HL-60/S4 treated with retinoic acid at 250 ng/mL for 4 days and 3 days (cell line): Measurements from ENCODE around the gene BLTP3B.
"Not testable (repeated sequence)": the region's sequence is repeated elsewhere in the genome, so short reads cannot be mapped to it uniquely, and the experiment has no call there.

ENCODE experiments used
- in situ Hi-C: fragments of 300-500 bp; cut with MboI; formaldehyde crosslinking; loops from 2 replicates; pipeline ENCODE4 v1.7.0; 2022; ENCODE audit warnings: low sequenced_read_pairs

The BLTP3B gene, protein sequence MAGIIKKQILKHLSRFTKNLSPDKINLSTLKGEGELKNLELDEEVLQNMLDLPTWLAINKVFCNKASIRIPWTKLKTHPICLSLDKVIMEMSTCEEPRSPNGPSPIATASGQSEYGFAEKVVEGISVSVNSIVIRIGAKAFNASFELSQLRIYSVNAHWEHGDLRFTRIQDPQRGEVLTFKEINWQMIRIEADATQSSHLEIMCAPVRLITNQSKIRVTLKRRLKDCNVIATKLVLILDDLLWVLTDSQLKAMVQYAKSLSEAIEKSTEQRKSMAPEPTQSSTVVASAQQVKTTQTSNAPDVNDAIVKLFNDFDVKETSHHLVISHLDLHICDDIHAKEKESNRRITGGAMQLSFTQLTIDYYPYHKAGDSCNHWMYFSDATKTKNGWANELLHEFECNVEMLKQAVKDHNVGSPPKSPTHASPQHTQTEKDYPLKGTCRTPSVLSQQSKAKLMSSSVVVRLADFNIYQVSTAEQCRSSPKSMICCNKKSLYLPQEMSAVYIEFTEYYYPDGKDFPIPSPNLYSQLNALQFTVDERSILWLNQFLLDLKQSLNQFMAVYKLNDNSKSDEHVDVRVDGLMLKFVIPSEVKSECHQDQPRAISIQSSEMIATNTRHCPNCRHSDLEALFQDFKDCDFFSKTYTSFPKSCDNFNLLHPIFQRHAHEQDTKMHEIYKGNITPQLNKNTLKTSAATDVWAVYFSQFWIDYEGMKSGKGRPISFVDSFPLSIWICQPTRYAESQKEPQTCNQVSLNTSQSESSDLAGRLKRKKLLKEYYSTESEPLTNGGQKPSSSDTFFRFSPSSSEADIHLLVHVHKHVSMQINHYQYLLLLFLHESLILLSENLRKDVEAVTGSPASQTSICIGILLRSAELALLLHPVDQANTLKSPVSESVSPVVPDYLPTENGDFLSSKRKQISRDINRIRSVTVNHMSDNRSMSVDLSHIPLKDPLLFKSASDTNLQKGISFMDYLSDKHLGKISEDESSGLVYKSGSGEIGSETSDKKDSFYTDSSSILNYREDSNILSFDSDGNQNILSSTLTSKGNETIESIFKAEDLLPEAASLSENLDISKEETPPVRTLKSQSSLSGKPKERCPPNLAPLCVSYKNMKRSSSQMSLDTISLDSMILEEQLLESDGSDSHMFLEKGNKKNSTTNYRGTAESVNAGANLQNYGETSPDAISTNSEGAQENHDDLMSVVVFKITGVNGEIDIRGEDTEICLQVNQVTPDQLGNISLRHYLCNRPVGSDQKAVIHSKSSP (N-terminal part only)

DNA sequence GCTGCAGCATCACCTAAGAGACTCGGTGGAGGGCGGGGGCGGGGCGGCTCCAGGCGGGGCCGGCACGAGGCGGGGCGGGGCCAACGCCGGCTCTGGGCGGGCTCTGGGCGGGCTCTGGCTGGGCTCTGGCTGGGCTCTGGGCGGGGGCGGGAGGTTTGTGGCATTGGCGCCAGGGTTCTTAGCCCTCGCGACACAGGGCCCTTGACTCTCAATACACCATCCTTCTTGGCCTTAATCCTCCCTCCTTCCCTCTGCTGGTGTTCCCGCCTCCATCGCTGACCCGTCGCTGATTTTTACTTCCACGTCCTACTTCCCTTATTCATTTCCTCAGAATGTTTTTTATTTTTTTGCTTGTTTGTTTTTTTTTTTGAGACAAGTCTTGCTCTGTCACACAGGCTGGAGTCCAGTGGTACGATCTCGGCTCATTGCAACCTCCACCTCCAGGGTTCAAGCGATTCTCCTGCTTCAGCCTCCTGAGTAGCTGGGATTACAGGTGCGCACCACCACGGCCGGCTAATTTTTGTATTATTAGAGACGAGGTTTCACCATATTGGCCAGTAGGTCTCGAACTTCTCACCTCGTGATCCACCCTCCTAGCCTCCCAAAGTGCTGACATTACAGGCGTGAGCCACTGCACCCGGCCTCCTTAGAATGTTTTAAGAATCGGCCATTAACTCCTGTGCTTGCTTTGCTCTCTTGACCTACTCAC is at the start of gene BLTP3B:
BLTP3B (minus strand) TSS at position 24 of the 709 bp plus-strand sequence. CDS start 239 bp downstream, outside the sequence.
- in situ Hi-C loops = no loop called here

DNA sequence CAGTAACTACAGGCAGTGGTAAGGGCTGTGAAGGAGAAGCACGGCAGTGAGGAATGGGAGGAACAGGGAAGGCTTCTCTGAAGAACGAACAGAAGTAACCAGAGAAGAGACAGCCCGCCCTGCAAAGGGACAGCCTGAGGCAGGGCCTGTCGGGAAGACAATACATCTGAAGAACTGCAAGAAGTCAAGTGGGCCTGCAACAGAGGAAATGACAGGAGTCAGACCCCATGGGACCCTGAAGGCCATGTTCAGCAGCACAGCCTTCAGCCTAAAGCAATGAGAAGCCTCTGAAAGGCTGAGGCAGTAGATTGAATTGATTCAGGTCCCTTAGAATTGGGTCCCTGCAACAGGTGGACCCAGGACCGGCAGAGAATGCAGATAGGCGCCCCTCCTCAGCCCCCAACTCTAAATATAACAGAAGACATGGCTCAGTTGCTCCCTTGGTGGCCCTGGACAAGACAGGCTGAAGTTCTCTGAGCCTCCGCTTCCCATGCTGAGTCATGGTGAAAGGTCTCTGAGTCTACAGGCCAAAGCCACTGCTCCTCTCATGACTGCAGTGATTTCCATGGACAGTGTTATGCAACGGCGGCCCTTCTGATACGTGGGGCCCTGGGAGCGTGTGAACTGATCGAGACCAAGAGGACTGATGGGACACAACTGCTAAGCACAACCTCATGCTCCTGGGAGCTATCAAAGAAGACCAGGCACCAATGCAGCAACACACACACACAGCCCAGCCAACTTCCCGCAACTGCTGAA is 47.1 kb upstream of the BLTP3B start:
- in situ Hi-C loops = loop anchor here (10.0 kb wide), 1 partner anchor 275 kb away; no protein-coding TSS in a partner anchor

DNA sequence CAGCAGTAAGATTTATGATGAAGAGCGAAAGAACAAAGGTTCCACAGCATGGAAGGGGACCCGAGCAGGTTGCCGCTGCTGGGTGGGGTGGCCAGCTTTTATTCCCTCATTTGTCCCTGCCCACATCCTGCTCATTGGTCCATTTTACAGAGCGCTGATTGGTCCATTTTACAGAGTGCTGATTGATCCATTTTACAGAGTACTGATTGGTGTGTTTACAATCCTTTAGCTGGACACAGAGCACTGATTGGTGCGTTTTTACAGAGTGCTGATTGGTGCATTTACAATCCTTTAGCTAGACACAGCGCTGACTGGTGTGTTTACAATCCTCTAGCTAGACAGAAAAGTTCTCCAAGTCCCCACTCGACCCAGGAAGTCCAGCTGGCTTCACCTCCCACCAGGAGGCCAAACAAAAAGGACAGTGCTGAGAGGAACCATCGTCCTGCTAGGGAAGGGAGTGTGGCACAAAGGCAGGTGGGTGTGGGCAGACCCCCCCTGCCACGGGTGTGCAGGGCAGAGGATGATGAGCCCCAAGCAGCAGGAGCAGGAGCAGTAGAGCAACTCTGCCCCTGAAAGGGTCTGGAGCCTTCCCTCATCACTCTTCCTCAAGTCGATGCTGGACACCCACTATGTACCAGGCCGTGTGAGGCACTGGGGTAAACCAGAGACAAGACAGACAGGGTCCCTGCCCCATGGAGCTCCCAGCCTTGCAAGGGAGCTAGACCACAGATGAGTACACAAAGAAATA is 46.4 kb upstream of the BLTP3B start:
- in situ Hi-C loops = not testable (repeated sequence)

DNA sequence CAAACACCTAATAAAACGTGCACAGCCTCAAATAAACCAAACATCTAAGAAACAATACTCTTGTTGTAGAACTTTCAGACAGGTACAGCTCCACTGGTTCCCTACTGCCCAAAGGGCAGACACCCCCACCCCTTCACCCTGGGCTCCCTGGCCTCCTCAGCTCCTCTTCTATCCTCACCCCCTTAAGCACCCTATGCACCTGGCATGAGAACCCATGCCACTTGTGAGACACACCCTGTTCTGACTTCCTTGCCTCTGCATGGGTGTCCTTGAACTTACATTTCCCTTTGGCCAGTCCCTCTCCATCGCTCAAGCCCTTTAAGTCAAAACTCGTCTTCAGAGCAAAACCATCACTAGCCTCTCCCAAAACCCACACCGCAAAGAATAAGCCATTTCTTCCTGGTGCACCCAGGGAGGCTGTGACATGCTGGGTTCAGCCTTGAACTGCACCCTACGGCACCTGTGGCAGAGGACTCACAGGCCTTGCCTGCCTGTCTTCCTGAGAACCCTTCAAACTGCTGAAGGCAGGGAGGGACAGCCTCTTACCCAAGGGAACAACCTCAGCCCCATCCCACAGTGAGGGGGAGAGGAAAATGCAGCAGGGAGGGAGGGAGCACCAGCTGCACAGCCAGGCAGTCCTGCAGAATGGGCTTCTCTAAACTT is 45.3 kb upstream of the BLTP3B start:
- in situ Hi-C loops = no loop called here

DNA sequence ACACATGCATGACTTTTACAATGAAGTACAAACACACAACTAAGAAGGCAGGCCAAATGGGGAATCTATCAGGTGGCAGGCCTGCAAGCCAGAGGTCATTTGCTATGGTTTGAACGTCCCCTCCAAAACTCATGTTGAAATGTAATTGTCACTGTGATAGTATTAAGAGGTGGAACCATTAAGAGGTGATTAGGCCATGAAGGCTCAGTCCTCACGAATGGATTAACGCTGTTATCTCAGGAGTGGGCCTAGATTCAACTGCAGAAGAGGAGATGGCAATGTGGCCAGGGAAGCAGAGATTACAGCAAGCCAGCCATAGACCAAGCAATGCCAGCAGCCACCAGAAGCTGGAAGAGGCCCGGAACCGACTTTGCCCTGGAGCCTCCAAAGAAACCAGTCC is 44.4 kb upstream of the BLTP3B start:
- in situ Hi-C loops = no loop called here

DNA sequence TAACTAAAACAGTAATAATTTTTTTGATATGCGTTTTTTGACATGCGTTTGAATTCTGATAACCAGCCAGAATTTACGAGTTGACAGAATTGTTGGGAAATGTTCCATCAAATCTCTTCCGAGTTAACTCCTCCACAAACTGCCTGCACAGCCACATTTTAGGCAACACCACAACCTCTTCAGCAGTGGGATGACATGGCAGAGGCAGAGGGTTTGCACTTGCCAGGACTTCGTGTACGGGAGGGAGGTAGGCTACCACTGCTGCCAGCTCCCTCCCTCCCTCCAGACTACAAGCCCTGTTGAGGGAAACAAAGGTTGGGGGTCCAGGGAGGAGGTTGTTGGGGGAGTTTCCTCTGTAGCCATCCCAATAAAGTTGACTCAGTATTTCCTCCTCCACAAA is 43.4 kb upstream of the BLTP3B start:
- in situ Hi-C loops = no loop called here

DNA sequence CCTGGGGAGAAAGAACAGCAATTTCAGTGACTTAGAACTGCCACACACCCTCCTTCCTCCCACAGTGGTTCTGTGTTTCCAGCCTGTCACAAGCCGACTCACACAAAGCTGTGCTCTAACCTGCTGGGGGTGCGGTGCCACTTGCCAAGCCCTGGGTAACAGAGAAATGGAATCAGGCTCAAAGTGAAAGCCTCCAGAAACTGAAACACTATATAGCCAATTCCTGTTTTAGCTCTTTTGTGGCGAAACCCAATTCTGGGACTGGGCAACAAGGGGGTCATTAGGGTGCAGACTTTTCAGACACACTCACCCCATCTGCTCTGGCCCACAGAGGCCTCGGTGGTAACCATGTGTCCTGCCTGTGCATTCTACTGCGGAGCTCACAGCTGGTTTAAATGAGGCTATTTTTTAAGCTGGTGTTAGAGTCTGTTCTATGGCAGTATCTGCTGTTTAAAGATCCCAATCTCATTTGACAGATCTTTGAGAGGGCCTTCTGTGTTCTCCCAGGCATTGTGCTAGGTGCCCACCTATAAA is 42.8 kb upstream of the BLTP3B start:
- in situ Hi-C loops = no loop called here

DNA sequence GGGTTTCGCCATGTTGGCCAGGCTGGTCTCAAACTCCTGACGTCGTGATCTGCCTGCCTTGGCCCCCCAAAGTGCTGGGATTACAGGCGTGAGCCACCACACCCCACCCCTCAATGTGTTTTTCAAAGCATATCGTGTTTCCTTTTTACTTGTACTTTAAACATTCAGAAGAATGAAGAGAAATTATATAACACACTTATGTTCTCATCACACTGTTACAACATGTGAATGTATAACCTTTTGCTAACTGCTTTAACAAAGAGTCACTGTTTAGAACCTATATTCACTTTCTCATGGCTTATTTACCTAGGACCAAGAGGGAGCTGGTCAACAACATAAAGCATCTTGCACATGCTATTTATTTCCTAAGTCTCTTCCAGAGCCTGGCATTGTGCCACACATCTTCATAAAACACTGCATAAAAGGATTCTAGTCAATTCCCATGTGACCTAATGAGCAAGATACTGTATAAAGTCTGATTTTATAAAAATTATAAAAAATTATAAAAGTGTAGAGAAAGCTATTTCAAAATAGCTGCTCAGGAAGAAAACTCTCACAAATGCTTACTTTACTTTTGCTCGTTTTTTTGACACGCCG is 42.0 kb upstream of the BLTP3B start:
- in situ Hi-C loops = no loop called here

DNA sequence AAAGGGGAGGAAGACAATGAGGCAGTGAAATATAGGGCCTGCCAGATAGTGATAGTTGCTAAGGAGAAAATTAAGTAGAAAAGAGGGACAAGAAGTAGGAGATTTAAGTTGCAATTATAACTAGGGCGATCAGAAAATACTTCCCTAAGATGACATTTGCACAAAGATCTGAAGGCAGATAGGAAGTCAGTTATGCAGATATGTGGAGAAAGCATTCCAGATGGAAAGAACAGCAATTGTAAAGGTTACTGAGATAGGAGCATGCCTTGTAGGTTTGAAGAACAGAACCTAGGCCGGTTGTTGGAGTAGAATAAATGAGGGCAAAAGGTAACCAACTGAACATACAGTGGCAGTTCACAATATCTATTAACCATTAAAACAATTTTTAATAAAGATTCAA is 36.6 kb upstream of the BLTP3B start:
- in situ Hi-C loops = no loop called here

DNA sequence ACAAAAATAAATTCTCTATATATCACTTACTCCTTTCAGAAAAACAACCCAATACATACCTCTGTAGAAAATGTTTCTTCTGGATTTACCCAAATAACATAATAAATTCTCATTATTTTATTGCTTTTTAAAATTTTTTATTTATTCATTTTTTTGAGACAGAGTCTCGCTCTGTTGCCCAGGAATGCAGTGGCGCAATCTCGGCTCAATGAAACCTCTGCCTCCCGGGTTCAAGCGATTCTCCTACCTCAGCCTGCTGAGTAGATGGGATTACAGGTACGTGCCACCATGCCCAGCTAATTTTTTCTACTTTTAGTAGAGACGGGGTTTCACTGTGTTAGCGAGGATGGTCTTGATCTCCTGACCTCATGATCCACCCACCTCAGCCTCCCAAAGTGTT is 33.8 kb upstream of the BLTP3B start:
- in situ Hi-C loops = not testable (repeated sequence)

DNA sequence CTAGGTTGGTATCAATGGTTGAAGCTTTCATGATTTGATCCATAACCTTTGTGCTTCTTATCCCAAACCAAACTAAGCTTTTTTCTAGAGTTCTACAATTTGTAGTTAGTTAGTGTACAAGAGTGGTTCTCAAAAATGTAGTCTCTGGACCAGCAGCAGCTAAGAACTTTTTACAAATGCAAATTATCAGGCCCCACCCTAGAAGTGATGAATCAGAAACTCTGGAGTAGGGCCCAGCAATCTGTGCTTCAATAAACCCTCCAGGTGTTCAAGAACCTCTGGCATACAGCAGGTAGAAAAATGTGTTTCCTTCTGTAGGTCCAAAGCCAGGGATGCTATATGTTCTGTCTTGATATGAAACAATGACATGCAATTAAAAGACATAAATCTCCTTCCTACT is 31.8 kb upstream of the BLTP3B start:
- in situ Hi-C loops = no loop called here

DNA sequence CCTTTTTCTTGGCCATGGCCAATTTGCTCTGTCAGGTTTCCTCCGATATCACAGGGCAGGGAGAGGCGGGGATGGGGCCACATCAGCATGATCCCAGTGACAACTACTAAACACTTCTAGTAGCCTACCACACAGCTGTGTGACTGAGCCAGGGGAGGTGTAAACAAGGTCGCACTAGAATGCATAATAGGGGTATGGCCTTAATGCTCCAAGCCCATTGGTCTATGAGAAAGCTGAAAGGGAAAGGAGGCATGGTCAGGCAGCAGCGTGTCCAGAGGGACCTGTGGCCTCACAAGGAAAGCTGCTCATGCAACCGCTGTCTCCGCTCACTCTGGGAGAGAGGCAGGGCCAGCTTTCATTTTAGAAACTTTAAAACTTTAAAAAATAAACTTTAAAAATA is 30.4 kb upstream of the BLTP3B start:
- in situ Hi-C loops = no loop called here

DNA sequence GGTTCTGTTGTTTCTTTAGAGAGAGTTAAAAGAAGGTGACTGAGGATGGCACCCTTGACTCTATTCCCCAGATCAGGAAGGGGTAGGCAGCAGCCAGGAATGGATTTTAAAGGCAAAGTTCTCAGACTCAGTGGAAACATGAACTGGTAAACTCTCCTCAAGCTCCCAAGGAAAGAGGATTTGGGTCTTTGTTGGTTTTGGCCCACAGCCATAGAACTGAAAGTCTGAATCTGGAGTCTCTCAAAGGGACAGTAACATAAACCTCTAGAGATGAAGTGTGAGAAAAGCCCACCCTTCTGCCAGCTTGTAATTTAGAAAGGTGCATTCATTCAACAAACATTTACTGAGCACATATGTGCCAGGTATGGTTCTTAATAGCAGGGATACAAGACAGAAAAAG is 28.6 kb upstream of the BLTP3B start:
- in situ Hi-C loops = no loop called here

DNA sequence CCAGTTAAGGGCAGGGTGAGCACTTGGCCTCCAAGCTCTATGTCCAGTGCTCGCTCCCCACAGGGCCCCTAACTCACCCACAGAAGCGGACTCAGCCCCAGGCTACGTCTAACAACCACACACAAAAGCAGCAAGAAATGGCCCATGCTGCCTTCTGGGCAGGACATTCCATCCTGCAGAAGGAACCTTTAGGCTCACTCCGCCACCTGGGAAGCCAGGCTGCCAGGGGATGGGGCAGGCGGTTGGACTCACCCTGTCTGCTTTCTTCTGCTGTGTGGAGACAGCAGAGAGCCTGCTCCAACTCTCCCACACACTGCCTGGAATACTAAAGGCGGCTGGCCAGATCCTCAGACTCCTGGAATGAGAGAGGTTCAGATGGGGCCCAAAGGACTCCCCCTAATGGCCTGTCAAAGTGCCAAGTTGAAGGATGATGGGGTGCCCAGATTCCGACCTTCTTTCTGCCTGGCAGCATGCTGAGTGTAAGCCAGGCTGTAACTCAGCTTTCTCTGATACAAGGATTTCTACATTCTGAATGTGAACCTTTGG is 27.7 kb upstream of the BLTP3B start:
- in situ Hi-C loops = no loop called here

DNA sequence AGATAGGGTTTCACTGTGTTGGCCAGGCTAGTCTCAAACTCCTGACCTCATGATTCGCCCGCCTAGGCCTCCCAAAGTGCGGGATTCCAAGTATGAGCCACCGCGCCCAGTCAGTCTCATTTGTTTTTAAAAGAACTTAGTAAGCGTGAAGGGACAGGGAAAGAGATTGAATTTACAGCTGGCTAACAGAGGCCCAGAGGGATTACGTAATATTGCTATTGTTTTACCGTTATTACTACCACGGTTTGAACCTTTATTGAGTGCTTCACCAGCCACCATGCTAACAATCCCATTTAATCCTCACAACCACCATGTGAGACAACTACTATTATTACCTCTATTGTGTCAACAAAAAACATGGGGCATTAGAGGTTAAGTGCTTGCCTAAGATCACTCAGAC is 26.7 kb upstream of the BLTP3B start:
- in situ Hi-C loops = no loop called here

DNA sequence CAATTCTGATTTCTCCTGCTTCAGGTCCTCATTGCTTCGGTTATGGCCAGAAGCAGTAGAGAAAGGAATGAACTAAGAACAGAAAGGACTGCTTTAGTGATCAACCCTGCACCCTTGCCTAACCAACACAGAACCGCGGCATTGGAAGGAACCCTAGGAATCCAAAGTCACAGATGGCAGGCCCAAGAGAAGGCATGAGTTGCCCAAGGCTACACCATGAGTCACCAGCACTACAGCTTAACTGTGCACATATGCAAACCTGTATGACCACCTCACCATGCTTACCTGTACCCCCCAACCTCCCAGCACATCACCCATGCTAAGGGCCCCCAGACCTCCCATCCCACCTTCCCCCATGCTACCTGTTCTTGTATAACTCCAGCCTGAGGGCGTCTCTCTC is 25.9 kb upstream of the BLTP3B start:
- in situ Hi-C loops = no loop called here

DNA sequence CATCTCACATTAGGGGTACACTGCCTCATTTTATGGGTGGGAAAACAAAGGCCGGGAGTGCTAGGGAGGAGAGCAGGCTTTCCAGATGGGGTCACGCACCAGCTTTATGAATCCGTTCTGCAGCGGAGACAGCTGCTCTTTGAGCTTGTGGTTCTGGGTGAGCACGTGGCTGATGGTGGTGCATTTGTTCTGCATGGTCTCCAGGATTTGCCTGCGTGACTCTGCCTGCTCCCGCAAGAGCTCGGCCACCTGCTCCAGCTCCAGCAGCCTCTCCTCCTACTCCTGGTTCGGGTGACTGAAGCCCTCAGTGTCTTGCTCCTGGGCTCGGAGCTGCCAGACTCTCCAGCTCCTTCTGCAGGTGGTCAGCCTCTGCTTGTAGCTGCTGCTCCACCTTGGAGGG is 23.6 kb upstream of the BLTP3B start:
- in situ Hi-C loops = no loop called here

DNA sequence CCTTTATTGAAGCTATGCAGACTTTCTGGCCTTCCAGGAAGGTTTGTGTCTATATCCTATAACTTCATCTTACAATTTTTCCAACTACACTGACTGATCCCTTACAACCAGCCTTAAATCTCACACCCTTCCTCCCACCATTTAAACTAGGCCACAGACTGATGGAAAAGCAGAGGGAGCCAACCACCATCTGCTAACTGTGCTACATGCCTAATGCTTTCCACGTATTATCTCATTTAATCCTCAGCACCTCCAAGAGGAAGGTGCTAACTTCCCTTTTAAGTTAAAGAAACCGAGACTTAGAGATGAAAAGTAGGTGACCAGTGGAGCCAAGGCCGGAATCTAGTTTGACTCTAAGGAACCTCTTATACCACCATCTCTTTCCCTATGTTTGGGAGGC is 22.7 kb upstream of the BLTP3B start:
- in situ Hi-C loops = no loop called here
